Activated CD4-positive, alpha-beta T cell treated with anti-CD3 and anti-CD28 coated beads for 36 hours (primary cell): ENCODE data around the gene STK25. TPM values are rescaled to one million over a fixed set of nuclear protein-coding genes. Genes with fewer than 3 reads are reported as not detected.

Experiments used
- ATAC-seq: fragments of 200-7000 bp; cut with Tn5 transposase; one replicate; pipeline ENCODE4 v1.10.0; 2021; ENCODE audit warnings: mild to moderate bottlenecking, moderate library complexity
- CTCF ChIA-PET: fragments of 350-600 bp; sonication (Branson Sonifier 250); formaldehyde crosslinking; loops from one replicate; lab custom pipeline; 2021; ENCODE audit warnings: antibody characterized with exemption; lab: Charles Lee
- POLR2A ChIA-PET: fragments of 350-600 bp; sonication (Branson Sonifier 250); formaldehyde crosslinking; loops from one replicate; lab custom pipeline; 2021; ENCODE audit warnings: antibody characterized with exemption, inconsistent platforms; lab: Charles Lee
- DNase-seq: peaks from one replicate; pipeline ENCODE4 v3.0.0-alpha.2; 2020
- H3K27ac Mint-ChIP-seq: one replicate; pipeline ENCODE4 v1.8.0; 2021; ENCODE audit warnings: mixed read lengths
- H3K27me3 Mint-ChIP-seq: one replicate; pipeline ENCODE4 v1.8.0; 2021; ENCODE audit warnings: mixed read lengths
- H3K36me3 Mint-ChIP-seq: one replicate; pipeline ENCODE4 v1.8.0; 2021; ENCODE audit warnings: low read depth, mixed read lengths
- H3K4me1 Mint-ChIP-seq: one replicate; pipeline ENCODE4 v1.8.0; 2021; ENCODE audit warnings: mixed read lengths
- H3K4me3 Mint-ChIP-seq: one replicate; pipeline ENCODE4 v1.8.0; 2021; ENCODE audit warnings: mild to moderate bottlenecking, moderate library complexity, mixed read lengths
- H3K9me3 Mint-ChIP-seq: one replicate; pipeline ENCODE4 v1.8.0; 2021; ENCODE audit warnings: low read depth, mixed read lengths
- intact Hi-C, 2 experiments: fragments of 100-400 bp; cut with DNase I in 1 of 2; cut with micrococcal nuclease in 1 of 2; formaldehyde crosslinking; loops; one replicate each; pipeline versions ENCODE4 v1.14.2 to v1.15.1; 2022 to 2024; cut with DNase I, micrococcal nuclease
- total RNA-seq, 2 experiments: library from RNA; stranded (reverse); gene quantifications; one replicate each; pipeline ENCODE4 v1.2.3, GENCODE V29; 2021

The STK25 gene
- total RNA-seq: 100 to 1,000 TPM in 1 of 2 experiments, 10 to 100 TPM in 1; 93.5 to 123 TPM

DNA sequence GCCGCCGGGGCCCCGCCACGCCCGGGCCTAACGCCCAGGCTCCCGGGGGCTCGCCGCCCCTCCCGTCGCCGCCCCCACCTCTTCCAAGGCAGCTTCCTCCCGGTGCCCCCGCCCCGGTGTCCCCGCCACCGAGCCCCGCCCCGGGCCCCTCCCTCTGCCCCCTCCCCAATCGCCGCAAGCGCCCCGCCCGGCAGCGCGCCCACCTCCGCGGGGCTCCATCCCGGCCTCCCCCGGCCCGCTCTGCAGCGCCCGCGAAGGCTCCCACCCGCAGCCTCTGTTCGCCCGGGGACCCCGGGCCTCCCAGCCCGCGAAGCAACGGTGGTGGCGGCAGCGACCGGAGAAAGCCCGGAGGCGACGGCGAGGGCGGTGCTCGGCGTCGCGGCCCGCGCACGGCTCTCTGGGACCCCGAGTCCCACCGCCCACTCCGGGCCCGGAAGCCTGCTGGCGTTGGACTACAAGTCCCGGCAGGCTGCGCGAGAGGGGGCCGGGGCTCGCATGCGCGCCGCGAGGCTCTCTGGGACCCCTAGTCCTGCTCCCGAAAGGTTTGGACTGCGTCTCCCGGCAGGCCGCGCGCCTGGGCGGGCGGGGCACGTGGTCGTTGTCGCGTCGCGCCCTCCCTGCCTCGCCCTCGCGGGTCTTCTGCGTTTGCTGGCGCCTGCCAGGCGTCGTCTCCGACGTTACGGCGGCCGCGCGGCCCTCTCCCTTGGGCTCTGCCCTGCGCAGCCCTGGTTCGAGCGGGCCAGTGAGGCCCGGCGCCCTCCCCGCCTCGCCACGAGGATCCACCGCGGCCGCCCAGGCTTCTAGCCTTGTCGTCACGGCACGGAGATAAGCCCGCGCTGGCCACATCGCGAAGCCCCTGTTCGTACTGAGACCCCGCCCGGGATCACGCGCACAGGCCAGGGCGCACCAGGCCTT, at the start of gene STK25:
Gene STK25, minus strand, starts transcription at position 345 of the 915 bp plus-strand sequence. CDS start 549 bp downstream, outside the sequence.
- ATAC-seq: peak; percentile 96
- H3K27ac Mint-ChIP-seq: peak within 1 kb of the TSS; percentile 58
- no peaks in the 10 kb centered on the region for H3K36me3 Mint-ChIP-seq
- H3K27me3 Mint-ChIP-seq: peaks cover 3% of the 10 kb centered on the region
- peaks cover 19% of the 10 kb centered on the region for H3K4me1 Mint-ChIP-seq
- peak; percentile 99 for DNase-seq
- H3K4me3 Mint-ChIP-seq: peak within 1 kb of the TSS; percentile 79
- POLR2A ChIA-PET: no interaction called here
- CTCF ChIA-PET: interaction anchor here (0.7 kb wide), 2 partner anchors 132 to 143 kb away, joined by 3 to 5 read pairs; no protein-coding TSS in a partner anchor
- H3K9me3 Mint-ChIP-seq: no peaks in the 10 kb centered on the region
- intact Hi-C loops: loop anchor here (1.0 to 5.0 kb wide), 20 partner anchors 33 to 941 kb away; partner anchors contain the start of genes FARP2 (in 2 of the 2), HDLBP (in 2 of the 2), SEPTIN2 (in 2 of the 2) and ATG4B (in 1 of the 2)

- intact Hi-C loops: no loop called here
- H3K9me3 Mint-ChIP-seq: peaks cover 9% of the 10 kb centered on the region
- no peak overlapping the region for H3K27ac Mint-ChIP-seq
- H3K4me3 Mint-ChIP-seq: no peak overlapping the region
- peaks cover 11% of the 10 kb centered on the region for H3K36me3 Mint-ChIP-seq
- peaks cover 11% of the 10 kb centered on the region for H3K4me1 Mint-ChIP-seq
- ATAC-seq (no peak), DNase-seq (no peak)
- POLR2A ChIA-PET: no interaction called here
- H3K27me3 Mint-ChIP-seq: peaks cover 49% of the 10 kb centered on the region
- CTCF ChIA-PET: interaction anchor here (0.6 kb wide), 1 partner anchor 13 kb away, joined by 3 read pairs; no protein-coding TSS in a partner anchor
Measured at GRCh38 chr2:241556746-241557145, 48.4 kb upstream of the STK25 start.

GRCh38 chr2:241555711-241556110, 47.3 kb upstream of the STK25 start:
- intact Hi-C loops: no loop called here
- no peak overlapping the region for H3K4me3 Mint-ChIP-seq
- CTCF ChIA-PET: no interaction called here
- peaks cover 11% of the 10 kb centered on the region for H3K4me1 Mint-ChIP-seq
- H3K36me3 Mint-ChIP-seq: peaks cover 11% of the 10 kb centered on the region
- no peak for ATAC-seq
- no peak for DNase-seq
- H3K27me3 Mint-ChIP-seq: peaks cover 55% of the 10 kb centered on the region
- H3K9me3 Mint-ChIP-seq: peaks cover 9% of the 10 kb centered on the region
- no peak overlapping the region for H3K27ac Mint-ChIP-seq
- POLR2A ChIA-PET: interaction anchor here (0.6 kb wide), 1 partner anchor 24 kb away, joined by 3 read pairs; no protein-coding TSS in a partner anchor

- peaks cover 8% of the 10 kb centered on the region for H3K4me1 Mint-ChIP-seq
- H3K9me3 Mint-ChIP-seq: peaks cover 9% of the 10 kb centered on the region
- CTCF ChIA-PET: interaction anchor here (0.6 kb wide), 1 partner anchor 95 kb away, joined by 3 read pairs; no protein-coding TSS in a partner anchor
- DNase-seq: no peak
- no peak overlapping the region for H3K4me3 Mint-ChIP-seq
- peaks cover 11% of the 10 kb centered on the region for H3K36me3 Mint-ChIP-seq
- no peak for ATAC-seq
- H3K27me3 Mint-ChIP-seq: peaks cover 47% of the 10 kb centered on the region
- POLR2A ChIA-PET: no interaction called here
- H3K27ac Mint-ChIP-seq: no peak overlapping the region
- intact Hi-C loops: no loop called here
Measured at GRCh38 chr2:241554610-241555322, 46.4 kb upstream of the STK25 start.

DNA sequence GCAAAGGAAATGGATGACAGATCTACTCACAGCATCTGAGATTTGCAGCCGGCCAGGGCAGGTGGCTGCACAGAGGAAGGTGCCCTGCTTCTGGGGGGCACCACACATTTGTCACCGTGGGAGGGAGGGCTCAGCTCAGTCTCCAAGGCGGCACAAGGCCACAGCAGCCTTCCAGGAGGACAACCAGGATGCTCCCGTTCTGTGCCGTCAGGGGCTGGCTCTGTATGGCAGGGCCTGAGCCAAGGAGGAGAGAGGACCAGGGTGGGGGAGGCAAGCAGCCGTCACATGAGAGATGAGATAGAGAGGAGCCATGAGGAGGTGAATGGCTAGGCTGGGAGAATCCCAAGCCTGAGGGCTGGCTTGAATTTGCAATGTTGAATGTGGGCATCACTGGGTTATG, 45.6 kb upstream of the STK25 start:
- H3K27me3 Mint-ChIP-seq: peaks cover 50% of the 10 kb centered on the region
- intact Hi-C loops: no loop called here
- H3K36me3 Mint-ChIP-seq: peaks cover 11% of the 10 kb centered on the region
- H3K27ac Mint-ChIP-seq: no peak overlapping the region
- peaks cover 9% of the 10 kb centered on the region for H3K9me3 Mint-ChIP-seq
- POLR2A ChIA-PET: no interaction called here
- ATAC-seq (no peak), DNase-seq (no peak)
- H3K4me3 Mint-ChIP-seq: no peak overlapping the region
- H3K4me1 Mint-ChIP-seq: peaks cover 8% of the 10 kb centered on the region
- CTCF ChIA-PET: no interaction called here

DNA sequence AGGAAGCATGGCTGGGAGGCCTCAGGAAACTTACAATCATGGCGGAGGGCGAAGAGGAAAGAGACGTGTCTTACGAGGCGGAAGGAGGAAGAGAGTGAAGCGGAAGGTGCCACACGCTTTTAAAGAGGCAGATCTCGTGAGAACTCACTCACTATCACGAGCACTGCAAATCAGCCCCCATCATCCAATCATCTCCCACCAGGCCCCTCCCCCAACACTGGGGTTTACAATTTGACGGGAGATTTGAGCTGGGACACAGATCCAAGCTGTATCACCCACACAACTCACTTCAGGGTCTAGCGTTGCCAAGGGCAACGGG, 45.1 kb upstream of the STK25 start:
- Mint-ChIP-seq H3K36me3 (peaks cover 11% of the 10 kb centered on the region), H3K27me3 (peaks cover 50% of the 10 kb centered on the region), H3K4me3 (no peak overlapping the region), H3K27ac (no peak overlapping the region), H3K9me3 (peaks cover 9% of the 10 kb centered on the region), H3K4me1 (peaks cover 8% of the 10 kb centered on the region)
- ChIA-PET POLR2A (no interaction called here), CTCF (no interaction called here)
- intact Hi-C loops: no loop called here
- ATAC-seq: no peak
- DNase-seq: no peak

- ChIA-PET POLR2A (no interaction called here), CTCF (no interaction called here)
- Mint-ChIP-seq H3K4me3 (no peak overlapping the region), H3K4me1 (peaks cover 5% of the 10 kb centered on the region), H3K27me3 (peaks cover 42% of the 10 kb centered on the region), H3K36me3 (peaks cover 2% of the 10 kb centered on the region), H3K9me3 (no peaks in the 10 kb centered on the region), H3K27ac (no peak overlapping the region)
- ATAC-seq: no peak
- no peak for DNase-seq
- intact Hi-C loops: no loop called here
Measured at GRCh38 chr2:241551998-241552737, 43.8 kb upstream of the STK25 start.

DNA sequence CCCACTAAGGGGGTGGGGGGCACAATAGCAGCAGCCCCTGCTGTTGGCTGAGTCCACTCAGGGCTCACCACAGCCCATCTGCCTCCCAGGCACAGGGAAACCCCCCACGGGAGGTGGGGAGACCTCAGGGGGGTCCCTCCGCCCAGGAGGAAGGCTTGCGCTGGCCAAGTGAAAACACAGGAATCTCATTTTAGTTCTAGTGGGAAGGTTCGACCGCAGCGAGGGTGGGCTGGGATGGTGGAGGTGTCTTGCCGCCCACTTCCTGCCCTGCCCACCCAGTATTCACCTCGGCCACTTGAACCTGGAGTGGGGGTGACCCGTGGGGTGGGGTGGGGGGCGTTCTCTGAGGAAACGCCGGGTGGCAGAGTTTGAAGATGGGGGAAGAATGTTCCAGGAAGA, 43.2 kb upstream of the STK25 start:
- CTCF ChIA-PET: no interaction called here
- intact Hi-C loops: no loop called here

GRCh38 chr2:241550616-241551580, 42.5 kb upstream of the STK25 start:
- no peak overlapping the region for H3K27ac Mint-ChIP-seq
- intact Hi-C loops: no loop called here
- no peak for ATAC-seq
- H3K27me3 Mint-ChIP-seq: peaks cover 37% of the 10 kb centered on the region
- no peaks in the 10 kb centered on the region for H3K9me3 Mint-ChIP-seq
- peaks cover 4% of the 10 kb centered on the region for H3K4me1 Mint-ChIP-seq
- POLR2A ChIA-PET: no interaction called here
- DNase-seq: no peak
- H3K4me3 Mint-ChIP-seq: no peak overlapping the region
- no peaks in the 10 kb centered on the region for H3K36me3 Mint-ChIP-seq
- CTCF ChIA-PET: no interaction called here

More for the DNA sequence above, 43.2 kb upstream of the STK25 start:
- H3K4me3 Mint-ChIP-seq: no peak overlapping the region
- H3K9me3 Mint-ChIP-seq: no peaks in the 10 kb centered on the region
- DNase-seq: no peak
- ATAC-seq: no peak
- H3K36me3 Mint-ChIP-seq: no peaks in the 10 kb centered on the region
- no peak overlapping the region for H3K27ac Mint-ChIP-seq
- POLR2A ChIA-PET: no interaction called here
- peaks cover 41% of the 10 kb centered on the region for H3K27me3 Mint-ChIP-seq
- H3K4me1 Mint-ChIP-seq: peaks cover 5% of the 10 kb centered on the region

DNA sequence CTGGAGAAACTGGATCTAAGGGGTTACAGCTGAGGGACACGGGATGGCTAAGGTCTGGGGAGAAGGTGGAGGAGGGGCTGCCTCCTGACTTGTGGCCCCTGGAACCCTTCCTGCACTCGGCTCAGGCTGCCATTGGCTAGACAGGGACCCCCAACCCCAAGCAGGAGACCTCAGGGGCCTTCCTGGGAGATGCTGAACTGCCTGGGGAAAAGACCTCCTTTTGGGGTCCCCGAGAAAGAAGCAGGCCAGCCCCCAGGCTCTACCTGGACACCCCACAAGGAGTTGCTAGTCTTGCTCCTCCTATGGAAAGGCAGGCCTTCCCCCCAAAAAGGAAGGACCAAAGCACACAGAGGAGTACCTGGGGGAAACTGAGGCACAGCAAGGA, 40.1 kb upstream of the STK25 start:
- no peak for ATAC-seq
- Mint-ChIP-seq H3K36me3 (no peaks in the 10 kb centered on the region), H3K27ac (no peak overlapping the region), H3K9me3 (no peaks in the 10 kb centered on the region), H3K27me3 (peaks cover 28% of the 10 kb centered on the region), H3K4me1 (no peaks in the 10 kb centered on the region), H3K4me3 (no peak overlapping the region)
- no peak for DNase-seq
- POLR2A ChIA-PET: no interaction called here
- CTCF ChIA-PET: no interaction called here
- intact Hi-C loops: no loop called here
